ENCODE results near the gene PHF11.
A peak's percentile ranks its signal among the peaks of the same experiment; 100 is the strongest.

PHF11 gene

DNA sequence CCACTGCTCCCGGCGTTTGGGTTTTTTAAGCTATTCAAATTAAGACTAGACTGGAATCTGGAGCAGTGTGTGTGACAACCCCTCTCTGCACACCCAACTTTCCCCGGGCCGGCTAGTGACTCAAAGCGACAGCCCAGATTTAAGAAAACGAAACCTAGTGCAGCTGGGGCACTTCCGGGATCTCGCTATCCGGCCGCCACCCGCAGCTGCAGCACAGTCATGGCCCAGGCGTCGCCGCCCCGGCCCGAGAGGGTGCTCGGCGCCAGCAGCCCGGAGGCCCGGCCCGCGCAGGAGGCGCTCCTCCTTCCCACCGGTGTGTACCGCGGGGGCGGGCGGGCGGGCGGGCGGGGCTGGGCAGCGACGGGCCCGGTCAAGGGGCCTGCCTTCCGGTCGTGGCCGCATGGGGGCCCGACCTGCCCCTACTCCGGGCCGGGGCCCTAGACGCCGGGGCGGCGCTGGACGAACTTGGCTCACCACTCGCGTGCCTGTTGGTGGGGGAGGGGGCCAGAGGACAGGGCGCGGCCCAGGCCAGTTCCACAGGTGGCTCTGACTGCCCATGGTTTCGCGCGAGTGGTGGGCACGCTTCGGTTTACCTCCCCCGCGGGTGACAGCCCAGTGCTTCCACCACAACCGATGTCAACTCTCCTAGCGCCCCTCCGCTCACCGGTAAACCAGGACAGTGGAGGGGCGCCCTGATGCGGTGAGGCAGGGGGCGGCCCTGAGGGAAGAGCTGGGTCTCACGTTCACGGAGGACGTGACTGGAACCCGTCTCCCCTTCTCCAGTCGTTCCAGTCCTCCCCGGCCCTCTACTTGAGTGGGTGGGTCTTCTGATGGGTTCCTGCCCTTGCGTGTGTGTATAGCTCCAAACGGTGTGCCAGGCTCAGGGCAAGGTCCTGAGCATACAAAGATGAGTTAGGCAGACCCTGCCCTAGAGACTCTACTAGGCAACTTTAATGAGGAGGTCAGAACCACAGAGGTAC is at the start of gene PHF11:
Gene PHF11, plus strand, starts transcription at position 171 of the 980 bp plus-strand sequence. Its CDS starts 49 bp downstream, at position 220.
- Histone ChIP-seq H3K4me1 (ENCODE audit: insufficient read depth, low read length) (no peaks in the 10 kb centered on the region), H3K9ac (ENCODE audit: low read depth, low read length) (peak within 1 kb of the TSS; percentile 86), H3K9me3 (ENCODE audit: control insufficient read depth, insufficient read depth, low read length) (no peaks in the 10 kb centered on the region), H3K36me3 (ENCODE audit: insufficient read depth, low read length) (no peaks in the 10 kb centered on the region)

DNA sequence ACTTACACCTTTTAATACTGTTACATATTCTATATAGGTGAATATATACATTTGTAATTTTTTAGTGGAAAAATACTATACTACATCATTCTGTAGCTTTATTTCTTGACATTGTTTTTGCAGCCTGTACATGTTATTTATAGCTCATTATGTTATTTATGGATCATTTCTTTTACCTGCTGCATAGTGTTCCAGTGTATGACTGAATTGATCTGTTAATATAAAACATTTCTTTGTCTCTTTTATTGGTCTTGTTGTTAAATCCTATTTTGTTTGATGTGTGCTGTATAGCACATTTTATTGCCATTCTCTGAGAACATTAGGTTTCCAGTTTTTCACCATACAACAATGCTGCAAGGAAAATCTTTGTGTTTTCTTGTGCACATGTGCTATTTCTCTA is 49.3 kb upstream of the PHF11 start:
- H3K36me3 ChIP-seq (ENCODE audit: insufficient read depth, low read length), result no peaks in the 10 kb centered on the region
- H3K4me1 ChIP-seq (ENCODE audit: insufficient read depth, low read length), result no peaks in the 10 kb centered on the region
- H3K9me3 ChIP-seq (ENCODE audit: control insufficient read depth, insufficient read depth, low read length), result no peaks in the 10 kb centered on the region
- no peak overlapping the region for H3K9ac ChIP-seq (ENCODE audit: low read depth, low read length)

DNA sequence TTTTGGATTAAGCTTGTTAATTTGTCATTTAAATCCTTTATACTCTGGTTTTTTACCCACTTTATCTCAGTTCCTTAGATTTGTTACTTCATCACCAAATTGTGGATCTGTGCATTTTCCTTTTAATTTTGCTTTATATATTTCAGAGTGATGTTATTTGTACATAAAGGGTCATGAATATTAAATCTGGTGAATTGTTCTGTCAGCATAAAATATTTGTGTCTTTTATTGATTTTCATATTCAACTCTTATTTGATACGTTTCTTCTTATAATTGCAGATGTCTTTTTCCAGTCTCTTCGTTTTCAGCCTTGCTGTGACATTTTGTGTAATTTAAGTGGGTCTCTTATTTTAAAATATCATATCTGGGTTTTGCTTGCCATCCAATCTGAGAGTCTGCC is 47.0 kb upstream of the PHF11 start:
- Histone ChIP-seq H3K4me1 (ENCODE audit: insufficient read depth, low read length) (no peaks in the 10 kb centered on the region), H3K9ac (ENCODE audit: low read depth, low read length) (no peak overlapping the region), H3K9me3 (ENCODE audit: control insufficient read depth, insufficient read depth, low read length) (no peaks in the 10 kb centered on the region)

DNA sequence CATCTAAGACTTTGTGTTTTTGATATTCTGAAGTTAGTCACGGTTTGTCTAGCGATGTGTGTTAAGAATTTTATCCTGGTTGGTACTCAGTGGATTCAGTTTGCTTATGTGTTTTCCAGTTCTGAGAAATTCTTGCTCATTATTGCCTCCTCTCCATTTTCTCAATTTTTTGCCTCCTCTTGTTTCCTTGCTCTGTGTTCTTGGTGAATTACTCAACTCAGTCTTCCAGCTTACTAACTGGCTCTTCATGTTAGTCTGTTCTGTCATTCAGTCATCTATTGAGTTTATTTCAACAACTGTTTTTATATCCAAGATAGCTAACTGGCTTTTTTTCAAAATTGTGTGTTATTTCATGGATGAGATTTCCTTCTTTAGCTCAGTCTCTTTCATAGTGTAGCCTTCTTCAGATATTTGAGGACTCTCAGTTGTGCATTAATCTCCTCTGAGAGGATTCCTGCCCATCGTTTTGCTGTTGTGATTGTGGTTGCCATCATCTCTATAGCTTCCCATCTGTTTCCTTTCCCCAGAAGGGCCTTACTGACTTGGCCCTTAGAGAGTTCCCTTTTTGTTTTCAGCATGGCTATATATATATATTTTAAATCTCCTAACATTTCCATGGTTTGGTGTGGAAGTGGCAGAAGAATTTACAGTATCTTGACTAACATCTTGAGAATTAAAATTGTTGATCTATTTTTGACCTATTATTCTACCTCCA is 45.5 kb upstream of the PHF11 start:
- no peaks in the 10 kb centered on the region for H3K9me3 ChIP-seq (ENCODE audit: control insufficient read depth, insufficient read depth, low read length)
- H3K9ac ChIP-seq (ENCODE audit: low read depth, low read length), result no peak overlapping the region
- no peaks in the 10 kb centered on the region for H3K36me3 ChIP-seq (ENCODE audit: insufficient read depth, low read length)
- no peaks in the 10 kb centered on the region for H3K4me1 ChIP-seq (ENCODE audit: insufficient read depth, low read length)

More for the DNA sequence above, 47.0 kb upstream of the PHF11 start:
- no peaks in the 10 kb centered on the region for H3K36me3 ChIP-seq (ENCODE audit: insufficient read depth, low read length)

DNA sequence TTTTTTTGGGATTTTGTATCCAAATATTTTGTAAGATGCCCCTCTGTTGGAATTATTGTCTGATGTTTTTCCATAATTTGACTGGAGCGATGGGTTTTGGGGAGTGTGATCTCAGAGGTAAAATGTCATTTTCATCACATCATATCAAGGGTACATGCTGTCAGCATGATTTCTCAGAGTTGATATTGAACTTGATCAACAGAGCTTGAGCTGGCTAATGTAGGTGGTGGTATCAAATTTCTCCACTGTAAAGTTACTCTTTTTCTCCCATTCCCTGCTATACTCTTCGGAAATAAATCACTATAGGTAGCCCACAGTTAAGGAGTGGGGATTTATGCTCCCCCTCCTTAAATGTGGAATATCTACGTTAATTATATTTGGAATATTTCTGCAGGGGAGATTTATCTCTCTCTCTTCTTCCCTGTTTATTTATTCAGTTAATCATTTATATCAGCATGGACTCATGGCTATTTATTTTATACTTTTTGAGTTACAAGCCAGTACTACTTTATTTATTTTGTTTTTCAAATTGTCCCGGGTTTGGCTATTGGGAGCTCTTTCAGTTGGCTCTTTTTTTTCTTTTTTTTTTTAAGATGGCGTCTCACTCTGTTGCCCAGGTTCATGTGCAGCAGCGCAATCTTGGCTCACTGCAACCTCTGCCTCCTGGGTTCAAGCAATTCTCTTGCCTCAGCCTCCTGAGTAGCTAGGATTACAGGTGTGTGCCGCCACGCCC is 42.9 kb upstream of the PHF11 start:
- Histone ChIP-seq H3K9me3 (ENCODE audit: control insufficient read depth, insufficient read depth, low read length) (no peaks in the 10 kb centered on the region), H3K4me1 (ENCODE audit: insufficient read depth, low read length) (no peaks in the 10 kb centered on the region), H3K36me3 (ENCODE audit: insufficient read depth, low read length) (no peaks in the 10 kb centered on the region)

DNA sequence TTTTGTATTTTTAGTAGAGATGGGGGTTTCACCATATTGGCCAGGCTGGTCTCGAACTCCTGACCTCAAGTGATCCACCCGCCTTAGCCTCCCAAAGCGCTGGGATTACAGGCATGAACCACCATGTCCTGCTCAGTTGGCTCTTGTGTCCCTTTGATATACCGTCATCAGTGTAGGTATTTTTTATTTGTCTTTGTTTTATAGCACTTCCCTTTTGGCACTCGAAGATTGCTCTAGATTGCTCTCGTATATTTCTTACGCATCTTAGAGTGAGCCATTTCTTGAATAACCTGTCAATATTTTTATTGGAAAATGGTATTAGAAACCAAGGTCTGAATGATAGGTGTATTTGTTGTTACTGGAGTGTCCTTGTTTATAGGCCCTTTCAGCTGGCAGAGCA is 42.3 kb upstream of the PHF11 start:
- H3K9ac ChIP-seq (ENCODE audit: low read depth, low read length), result no peak overlapping the region
- no peaks in the 10 kb centered on the region for H3K9me3 ChIP-seq (ENCODE audit: control insufficient read depth, insufficient read depth, low read length)
- no peaks in the 10 kb centered on the region for H3K4me1 ChIP-seq (ENCODE audit: insufficient read depth, low read length)
- H3K36me3 ChIP-seq (ENCODE audit: insufficient read depth, low read length), result no peaks in the 10 kb centered on the region

More for the DNA sequence above, 42.9 kb upstream of the PHF11 start:
- H3K9ac ChIP-seq (ENCODE audit: low read depth, low read length), result no peak overlapping the region

DNA sequence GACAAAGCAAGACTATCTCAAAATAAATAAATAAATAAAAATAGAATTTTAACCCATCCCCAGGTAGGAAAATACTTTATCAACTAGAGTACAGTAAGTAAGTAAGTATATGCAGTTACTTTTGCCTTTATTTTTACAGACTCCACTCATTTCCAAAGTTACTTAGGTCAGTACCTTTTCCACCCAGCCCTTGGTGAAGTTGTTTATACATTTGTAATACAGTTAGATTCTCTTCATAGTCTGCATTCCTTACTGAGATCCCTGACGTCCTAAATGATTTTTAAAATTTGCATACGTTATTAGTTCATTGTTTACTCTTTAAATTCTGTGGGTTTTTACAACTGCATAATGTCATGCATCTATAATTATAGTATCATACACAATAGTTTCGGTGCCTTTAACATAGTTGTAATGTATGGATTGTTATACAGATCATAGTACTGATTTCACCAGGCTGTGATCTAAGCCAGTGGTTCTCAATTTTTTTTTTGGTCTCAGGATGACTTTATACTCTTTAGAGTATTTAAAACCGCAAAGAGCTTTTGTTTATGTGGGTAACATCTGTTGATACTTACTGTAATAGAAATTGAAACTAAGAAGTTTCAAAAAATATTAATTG is 41.3 kb upstream of the PHF11 start:
- Histone ChIP-seq H3K9ac (ENCODE audit: low read depth, low read length) (no peak overlapping the region), H3K36me3 (ENCODE audit: insufficient read depth, low read length) (no peaks in the 10 kb centered on the region), H3K9me3 (ENCODE audit: control insufficient read depth, insufficient read depth, low read length) (no peaks in the 10 kb centered on the region), H3K4me1 (ENCODE audit: insufficient read depth, low read length) (no peaks in the 10 kb centered on the region)

DNA sequence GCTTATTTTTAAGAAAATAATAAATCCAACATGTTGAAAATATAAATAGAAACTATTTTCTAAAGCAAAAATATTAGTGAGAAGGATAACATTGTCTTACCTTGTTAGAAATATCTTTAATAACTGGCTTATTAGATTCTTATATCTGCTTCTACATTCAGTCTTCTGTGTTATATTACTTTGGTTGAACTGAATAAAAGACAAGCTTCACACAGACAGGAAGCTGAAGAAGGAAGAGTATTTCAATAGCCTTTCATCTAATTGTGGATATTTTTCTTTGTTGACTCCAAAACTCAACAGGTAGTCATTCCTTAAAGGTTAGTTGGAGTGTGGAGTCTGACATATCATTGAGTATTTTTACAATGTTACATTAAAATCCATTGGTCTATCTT is 40.8 kb upstream of the PHF11 start:
- no peak overlapping the region for H3K9ac ChIP-seq (ENCODE audit: low read depth, low read length)
- H3K36me3 ChIP-seq (ENCODE audit: insufficient read depth, low read length), result no peaks in the 10 kb centered on the region
- H3K4me1 ChIP-seq (ENCODE audit: insufficient read depth, low read length), result no peaks in the 10 kb centered on the region
- no peaks in the 10 kb centered on the region for H3K9me3 ChIP-seq (ENCODE audit: control insufficient read depth, insufficient read depth, low read length)

DNA sequence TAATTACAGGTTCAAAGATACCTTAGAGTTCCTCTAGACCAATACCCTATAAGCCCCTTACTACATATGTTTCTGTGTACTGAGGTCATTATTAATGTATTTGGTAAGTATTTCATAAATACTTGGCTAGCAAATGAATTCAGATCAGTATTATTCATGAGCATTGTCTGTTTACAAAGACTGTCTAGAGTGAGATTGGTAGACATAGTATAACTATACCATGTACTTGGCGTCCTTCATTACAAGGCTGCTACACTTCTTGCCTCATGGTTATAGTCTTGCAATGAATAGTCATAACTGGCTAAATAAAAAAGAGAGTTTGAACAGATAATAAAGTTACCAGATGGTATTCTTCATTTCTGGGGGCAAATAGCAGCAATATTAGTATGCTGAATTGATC is 39.6 kb upstream of the PHF11 start:
- H3K9ac ChIP-seq (ENCODE audit: low read depth, low read length), result no peak overlapping the region
- no peaks in the 10 kb centered on the region for H3K9me3 ChIP-seq (ENCODE audit: control insufficient read depth, insufficient read depth, low read length)
- H3K36me3 ChIP-seq (ENCODE audit: insufficient read depth, low read length), result no peaks in the 10 kb centered on the region
- H3K4me1 ChIP-seq (ENCODE audit: insufficient read depth, low read length), result no peaks in the 10 kb centered on the region

DNA sequence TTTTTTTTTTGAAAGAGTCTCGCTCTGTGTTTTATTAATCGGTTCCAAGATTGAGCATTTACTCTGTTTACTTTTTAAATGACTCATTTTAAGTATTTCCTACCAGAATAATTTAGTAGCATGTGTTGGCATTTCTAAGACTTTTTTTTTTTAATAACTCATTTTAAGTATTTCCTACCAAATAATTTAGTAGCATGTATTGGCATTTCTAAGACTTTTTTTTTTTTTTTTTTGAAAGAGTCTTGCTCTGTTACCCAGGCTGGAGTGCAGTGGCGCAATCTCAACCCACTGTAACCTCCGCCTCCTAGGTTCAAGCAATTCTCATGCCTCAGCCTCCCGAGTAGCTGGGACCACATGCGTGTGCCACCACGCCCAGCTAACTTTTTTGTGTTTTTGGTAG is 38.5 kb upstream of the PHF11 start:
- H3K36me3 ChIP-seq (ENCODE audit: insufficient read depth, low read length), result no peaks in the 10 kb centered on the region

DNA sequence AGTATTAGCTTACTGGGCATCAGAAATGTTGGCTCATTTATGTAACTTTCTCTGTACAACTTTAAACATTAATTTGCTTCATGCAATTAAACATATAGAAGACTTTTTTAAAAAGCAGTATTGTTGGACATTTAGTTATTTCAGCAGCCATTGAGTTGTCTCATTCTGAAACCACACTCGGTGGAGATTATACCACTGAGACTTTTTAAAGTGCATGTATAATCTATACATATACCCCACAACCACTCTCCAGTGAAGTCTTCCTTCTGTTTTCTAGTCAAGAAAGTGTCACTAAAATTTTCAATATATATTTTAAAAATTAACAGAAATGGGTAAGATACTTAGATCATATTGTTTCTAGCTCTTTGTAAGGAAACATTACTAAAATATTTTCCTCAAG is 36.2 kb upstream of the PHF11 start:
- Histone ChIP-seq H3K9me3 (ENCODE audit: control insufficient read depth, insufficient read depth, low read length) (peaks cover 15% of the 10 kb centered on the region), H3K36me3 (ENCODE audit: insufficient read depth, low read length) (peaks cover 6% of the 10 kb centered on the region; the same call in 1 of the 2 replicates), H3K4me1 (ENCODE audit: insufficient read depth, low read length) (no peaks in the 10 kb centered on the region), H3K9ac (ENCODE audit: low read depth, low read length) (no peak overlapping the region)

More for the DNA sequence above, 38.5 kb upstream of the PHF11 start:
- Histone ChIP-seq H3K9me3 (ENCODE audit: control insufficient read depth, insufficient read depth, low read length) (peaks cover 7% of the 10 kb centered on the region; the same call in 1 of the 2 replicates), H3K9ac (ENCODE audit: low read depth, low read length) (no peak overlapping the region), H3K4me1 (ENCODE audit: insufficient read depth, low read length) (no peaks in the 10 kb centered on the region)

DNA sequence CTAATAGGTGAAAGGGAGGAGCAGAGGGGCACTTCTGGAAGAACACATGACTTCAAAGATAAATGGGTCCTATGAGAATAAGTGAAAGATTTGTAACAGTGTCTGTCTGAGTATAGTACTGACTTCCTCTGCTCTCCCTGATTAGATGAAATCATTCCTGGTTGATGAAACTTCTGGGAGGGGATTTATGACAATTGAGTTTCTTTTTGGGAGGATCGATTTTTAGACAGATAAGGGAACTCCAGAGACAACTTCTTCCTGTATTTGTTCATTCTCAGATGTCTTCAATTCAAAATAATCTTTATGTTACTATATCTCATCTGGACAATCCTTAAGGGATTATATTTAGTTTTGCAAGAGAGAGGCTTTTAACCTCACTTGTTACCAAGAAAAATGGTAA is 31.7 kb upstream of the PHF11 start:
- no peaks in the 10 kb centered on the region for H3K4me1 ChIP-seq (ENCODE audit: insufficient read depth, low read length)
- peaks cover 15% of the 10 kb centered on the region for H3K9me3 ChIP-seq (ENCODE audit: control insufficient read depth, insufficient read depth, low read length)
- peaks cover 6% of the 10 kb centered on the region; the same call in 1 of the 2 replicates for H3K36me3 ChIP-seq (ENCODE audit: insufficient read depth, low read length)
- no peak overlapping the region for H3K9ac ChIP-seq (ENCODE audit: low read depth, low read length)

DNA sequence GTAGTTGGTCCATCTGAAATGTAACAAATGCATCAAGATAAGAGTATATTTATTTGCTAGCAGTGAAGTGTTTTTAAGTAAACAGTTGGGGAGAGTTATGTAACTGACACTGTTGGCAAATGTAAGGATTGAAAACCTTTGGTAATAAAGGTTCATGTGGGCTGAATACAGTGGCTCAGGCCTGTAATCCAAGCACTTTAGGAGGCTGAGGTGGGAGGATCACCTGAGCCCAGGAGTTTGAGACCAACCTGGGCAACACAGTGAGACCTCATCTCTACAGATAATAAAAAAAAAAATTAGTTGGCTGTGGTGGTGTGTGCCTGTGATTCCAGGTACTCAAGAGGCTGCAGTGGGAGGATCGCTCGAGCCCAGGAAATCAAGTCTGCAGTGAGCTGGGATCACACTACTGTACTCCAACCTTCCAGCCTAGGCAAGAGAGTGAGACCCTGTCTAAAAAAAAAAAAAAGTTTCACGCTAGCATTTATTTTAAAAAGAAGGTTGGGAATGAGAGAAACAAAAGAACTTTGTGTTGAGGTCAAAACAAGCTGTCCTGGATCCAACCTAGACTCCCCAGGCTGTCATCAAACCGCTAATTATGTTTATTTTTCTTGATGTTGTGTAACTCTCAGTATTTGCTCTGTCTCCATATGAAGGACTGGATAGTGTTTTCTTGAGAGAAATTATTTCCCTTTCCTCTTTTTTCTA is 31.0 kb upstream of the PHF11 start:
- Histone ChIP-seq H3K4me1 (ENCODE audit: insufficient read depth, low read length) (no peaks in the 10 kb centered on the region), H3K9ac (ENCODE audit: low read depth, low read length) (no peak overlapping the region), H3K9me3 (ENCODE audit: control insufficient read depth, insufficient read depth, low read length) (peaks cover 15% of the 10 kb centered on the region), H3K36me3 (ENCODE audit: insufficient read depth, low read length) (peaks cover 6% of the 10 kb centered on the region; the same call in 1 of the 2 replicates)

All from ES-I3 (cell line).